DND-41 (cell line): ENCODE results near the gene GPC6.

Experiments
- CTCF ChIP-seq: IDR thresholded peaks from 2 replicates; pipeline ENCODE4 v1.5.1; 2012; ENCODE audit warnings: borderline replicate concordance, low read length, moderate library complexity, mild to moderate bottlenecking; ENCODE audit not compliant: poor library complexity, severe bottlenecking; ENCODE audit errors: extremely low read depth
- EZH2 ChIP-seq: IDR thresholded peaks from 3 replicates; pipeline ENCODE4 v1.6.1; 2012; ENCODE audit warnings: borderline replicate concordance, low read depth, mild to moderate bottlenecking, moderate library complexity, low read length, inconsistent platforms; ENCODE audit not compliant: severe bottlenecking

- no peak for TF ChIP-seq CTCF
- TF ChIP-seq EZH2 = no peak
Observed at GRCh38 chr13:94014461-94014860, 787.9 kb downstream of the GPC6 start.
